Measurements from ENCODE around the gene RNU4-1.
"Not testable (repeated sequence)": the region's sequence is repeated elsewhere in the genome, so short reads cannot be mapped to it uniquely, and the experiment has no call there.

Gene RNU4-1

GRCh38 chr12:120247621-120248030 is 45.4 kb downstream of the RNU4-1 start:
- no peak for DNase-seq (ENCODE audit: extremely low spot score)
- TF ChIP-seq CTCF (IDR thresholded peaks at IDR 0.05; ENCODE audit: control extremely low read depth, extremely low read depth, low read depth, missing control alignments), result no peak
- ChIA-PET CTCF (interaction anchor here (0.9 to 17.2 kb wide), 5 partner anchors 11 to 21 kb away, joined by 3 to 271 read pairs (median 4); partner anchors contain the start of gene PXN), POLR2A (interaction anchor here (4.1 kb wide), 1 partner anchor 44 kb away, joined by 24 read pairs; the partner anchor contains the start of genes RNU4-1 and RNU4-2)

GRCh38 chr12:120247183-120247582 is 45.9 kb downstream of the RNU4-1 start:
- ChIA-PET POLR2A (interaction anchor here (4.1 kb wide), 1 partner anchor 45 kb away, joined by 24 read pairs; the partner anchor contains the start of genes RNU4-1 and RNU4-2), CTCF (interaction anchor here (1.3 to 17.2 kb wide), 3 partner anchors 11 to 20 kb away, joined by 3 to 271 read pairs (median 46); partner anchors contain the start of gene PXN)
- DNase-seq (ENCODE audit: extremely low spot score), result no peak
- no peak for TF ChIP-seq CTCF (IDR thresholded peaks at IDR 0.05; ENCODE audit: control extremely low read depth, extremely low read depth, low read depth, missing control alignments)

- not testable (repeated sequence) for DNase-seq (ENCODE audit: extremely low spot score)
- ChIA-PET CTCF (interaction anchor here (5.3 to 17.2 kb wide), 2 partner anchors 18 to 20 kb away, joined by 46 to 271 read pairs; partner anchors contain the start of gene PXN), POLR2A (interaction anchor here (0.6 to 0.7 kb wide), 2 partner anchors 44 to 258 kb away, joined by 3 to 9 read pairs; no protein-coding TSS in a partner anchor)
Measured at GRCh38 chr12:120246705-120247104, 46.3 kb downstream of the RNU4-1 start.
